Keratinocyte (primary cell): ENCODE data around the gene AQP2.

Experiments used
- CTCF ChIP-seq, 3 experiments: IDR thresholded peaks in 1 of 3; conservative IDR thresholded peaks in 1 of 3; optimal IDR thresholded peaks in 1 of 3; 2 replicates in 2 of 3; 3 replicates in 1 of 3; pipeline versions ENCODE3 to v1.5.1; 2011; ENCODE audit warnings: low read length in 3 of 3, mild to moderate bottlenecking in 3 of 3, moderate library complexity in 2 of 3, control low read depth in 1 of 3, inconsistent platforms in 1 of 3; ENCODE audit not compliant: insufficient read depth in 2 of 3; ENCODE audit errors: extremely low read depth in 1 of 3
- EZH2 ChIP-seq: IDR thresholded peaks from one replicate; pipeline ENCODE4 v1.6.1; 2012; ENCODE audit warnings: inconsistent platforms, mild to moderate bottlenecking, low read length, moderate library complexity

- TF ChIP-seq CTCF (optimal IDR thresholded peaks at IDR 0.05 in 1 of 3, IDR thresholded peaks at IDR 0.05 in 1 of 3, conservative IDR thresholded peaks at IDR 0.05 in 1 of 3; ENCODE audit: extremely low read depth in 1 of 3, insufficient read depth in 2 of 3, low read length in 3 of 3) (no peak), EZH2 (no peak)
Observed at GRCh38 chr12:49905718-49906314, 44.7 kb upstream of the AQP2 start.
